ENCODE measurements around the gene CYBC1. TPM values are rescaled to one million over a fixed set of nuclear protein-coding genes. Genes with fewer than 3 reads are reported as not detected.
A peak's percentile ranks its signal among the peaks of the same experiment; 100 is the strongest.

Gene CYBC1
- total RNA-seq, 2 experiments from 2014 or later = 301 to 323 TPM

DNA sequence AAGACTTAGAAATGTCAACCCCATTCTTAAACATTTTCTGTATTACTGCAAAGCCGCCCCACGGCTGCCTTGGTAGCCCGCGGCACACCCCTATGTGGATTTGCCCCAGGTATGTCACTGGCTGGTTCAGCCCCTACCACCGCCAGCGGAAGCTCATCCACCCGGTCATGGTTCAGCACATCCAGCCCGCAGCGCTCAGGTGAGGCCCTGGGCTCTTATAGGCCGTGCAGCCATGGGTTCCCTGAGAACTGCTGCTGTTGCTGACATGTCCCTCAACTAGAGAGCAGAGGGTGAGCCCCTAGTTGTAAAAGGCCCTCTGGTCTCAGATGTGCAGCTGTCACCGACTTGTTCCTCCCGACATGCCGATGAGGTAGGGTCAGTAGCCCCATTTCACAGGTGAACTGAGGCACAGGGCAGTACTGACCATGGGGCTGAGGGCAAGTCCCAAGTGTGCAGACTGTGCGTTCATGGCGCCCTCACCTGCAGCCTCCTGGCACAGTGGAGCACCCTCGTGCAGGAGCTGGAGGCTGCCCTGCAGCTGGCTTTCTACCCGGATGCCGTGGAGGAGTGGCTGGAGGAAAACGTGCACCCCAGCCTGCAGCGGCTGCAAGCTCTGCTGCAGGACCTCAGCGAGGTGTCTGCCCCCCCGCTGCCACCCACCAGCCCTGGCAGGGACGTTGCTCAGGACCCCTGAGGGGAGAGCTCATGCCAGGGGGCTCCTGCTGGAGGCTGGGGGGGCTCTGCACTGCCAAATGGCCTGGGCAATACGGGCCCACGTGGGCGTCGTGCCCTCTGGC is 8.7 kb downstream of the CYBC1 start:
- POLR2A ChIA-PET = interaction anchor here (0.6 to 1.2 kb wide), 3 partner anchors 12 to 59 kb away, joined by 3 read pairs; partner anchors contain the start of gene OGFOD3
- peaks cover 2% of the 10 kb centered on the region for H3K4me1 Mint-ChIP-seq
- no peak overlapping the region for H3K4me3 Mint-ChIP-seq
- peaks cover 3% of the 10 kb centered on the region for H3K36me3 Mint-ChIP-seq
- no peak overlapping the region for H3K27ac Mint-ChIP-seq
- H3K27me3 Mint-ChIP-seq = no peaks in the 10 kb centered on the region
- DNase-seq = no peak
- no peaks in the 10 kb centered on the region for H3K9me3 Mint-ChIP-seq
- ATAC-seq (ENCODE audit: low read depth) = no peak

GRCh38 chr17:82440991-82441627 is 9.4 kb downstream of the CYBC1 start:
- no peak overlapping the region for H3K4me3 Mint-ChIP-seq
- DNase-seq = no peak
- ATAC-seq (ENCODE audit: low read depth) = peak; percentile 5
- peaks cover 3% of the 10 kb centered on the region for H3K36me3 Mint-ChIP-seq
- H3K9me3 Mint-ChIP-seq = no peaks in the 10 kb centered on the region
- no peaks in the 10 kb centered on the region for H3K27me3 Mint-ChIP-seq
- H3K27ac Mint-ChIP-seq = peak overlapping the region; percentile 60
- POLR2A ChIA-PET = interaction anchor here (1.3 kb wide), 1 partner anchor 8 kb away, joined by 6 read pairs; no protein-coding TSS in a partner anchor
- H3K4me1 Mint-ChIP-seq = peaks cover 1% of the 10 kb centered on the region

- no peak overlapping the region for H3K4me3 Mint-ChIP-seq
- H3K27me3 Mint-ChIP-seq = no peaks in the 10 kb centered on the region
- no peaks in the 10 kb centered on the region for H3K9me3 Mint-ChIP-seq
- peaks cover 3% of the 10 kb centered on the region for H3K36me3 Mint-ChIP-seq
- POLR2A ChIA-PET = interaction anchor here (1.2 to 1.3 kb wide), 2 partner anchors 9 to 21 kb away, joined by 3 to 6 read pairs; no protein-coding TSS in a partner anchor
- DNase-seq = no peak
- H3K4me1 Mint-ChIP-seq = no peaks in the 10 kb centered on the region
- ATAC-seq (ENCODE audit: low read depth) = no peak
- H3K27ac Mint-ChIP-seq = peak overlapping the region; percentile 11
Measured at GRCh38 chr17:82440469-82440981, 10.0 kb downstream of the CYBC1 start.

- ATAC-seq (ENCODE audit: low read depth) (no peak), DNase-seq (no peak)
- peaks cover 3% of the 10 kb centered on the region for H3K36me3 Mint-ChIP-seq
- POLR2A ChIA-PET = interaction anchor here (1.2 to 1.3 kb wide), 2 partner anchors 9 to 20 kb away, joined by 3 to 6 read pairs; no protein-coding TSS in a partner anchor
- no peak overlapping the region for H3K27ac Mint-ChIP-seq
- no peak overlapping the region for H3K4me3 Mint-ChIP-seq
- H3K4me1 Mint-ChIP-seq = no peaks in the 10 kb centered on the region
- no peaks in the 10 kb centered on the region for H3K9me3 Mint-ChIP-seq
- H3K27me3 Mint-ChIP-seq = no peaks in the 10 kb centered on the region
Measured at GRCh38 chr17:82439829-82440365, 10.7 kb downstream of the CYBC1 start.

- Mint-ChIP-seq H3K4me1 (peaks cover 3% of the 10 kb centered on the region), H3K27ac (no peak overlapping the region), H3K36me3 (peaks cover 3% of the 10 kb centered on the region), H3K9me3 (no peaks in the 10 kb centered on the region), H3K27me3 (no peaks in the 10 kb centered on the region), H3K4me3 (no peak overlapping the region)
- ATAC-seq (ENCODE audit: low read depth) = no peak
- no peak for DNase-seq
- POLR2A ChIA-PET = interaction anchor here (1.2 to 2.3 kb wide), 3 partner anchors 10 to 20 kb away, joined by 3 to 11 read pairs (median 4); no protein-coding TSS in a partner anchor
Measured at GRCh38 chr17:82439194-82439828, 11.2 kb downstream of the CYBC1 start.

DNA sequence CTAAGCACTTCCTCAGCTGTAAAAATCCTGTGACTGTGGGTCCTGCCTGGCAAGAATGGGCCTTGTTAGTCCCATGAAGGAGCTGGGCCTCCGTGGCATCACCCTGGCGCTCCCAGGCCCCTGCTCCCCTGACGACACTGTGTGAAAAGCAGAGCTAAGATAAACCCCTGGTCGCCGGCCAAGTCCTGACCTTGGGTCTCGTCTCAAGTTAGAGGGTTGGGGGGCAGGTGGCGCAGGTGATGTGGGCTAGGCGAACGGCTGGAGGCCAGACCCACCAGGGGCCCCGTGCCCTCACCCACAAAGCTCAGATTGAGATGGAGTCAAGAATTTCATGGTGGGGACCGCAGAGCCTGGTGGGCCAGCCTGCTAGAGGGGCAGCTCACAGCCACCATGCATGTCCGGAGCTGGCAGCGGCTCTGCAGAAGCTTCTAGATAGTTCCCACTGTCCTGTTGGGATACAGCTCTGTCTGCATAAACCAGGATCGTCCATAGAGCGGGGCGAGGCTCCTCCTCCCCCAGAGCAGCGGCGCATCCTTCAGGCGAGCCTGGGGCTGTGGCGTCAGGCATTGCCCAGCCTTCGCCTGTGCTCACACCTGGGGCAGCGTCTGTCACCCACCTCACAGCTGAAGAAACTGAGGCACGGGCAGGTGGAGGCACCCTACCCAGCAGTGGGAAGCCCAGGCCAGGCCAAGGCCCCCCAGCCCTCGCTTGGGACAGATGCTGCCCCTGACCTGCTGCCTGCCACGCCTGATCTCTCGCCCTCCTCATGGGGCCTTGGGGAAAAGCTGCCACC is 12.0 kb downstream of the CYBC1 start:
- ATAC-seq (ENCODE audit: low read depth) = no peak
- POLR2A ChIA-PET = interaction anchor here (0.7 to 2.3 kb wide), 4 partner anchors 9 to 19 kb away, joined by 3 to 11 read pairs (median 4); no protein-coding TSS in a partner anchor
- no peaks in the 10 kb centered on the region for H3K9me3 Mint-ChIP-seq
- H3K36me3 Mint-ChIP-seq = peaks cover 3% of the 10 kb centered on the region
- H3K27me3 Mint-ChIP-seq = no peaks in the 10 kb centered on the region
- H3K4me1 Mint-ChIP-seq = peaks cover 3% of the 10 kb centered on the region
- H3K4me3 Mint-ChIP-seq = no peak overlapping the region
- no peak for DNase-seq
- no peak overlapping the region for H3K27ac Mint-ChIP-seq

DNA sequence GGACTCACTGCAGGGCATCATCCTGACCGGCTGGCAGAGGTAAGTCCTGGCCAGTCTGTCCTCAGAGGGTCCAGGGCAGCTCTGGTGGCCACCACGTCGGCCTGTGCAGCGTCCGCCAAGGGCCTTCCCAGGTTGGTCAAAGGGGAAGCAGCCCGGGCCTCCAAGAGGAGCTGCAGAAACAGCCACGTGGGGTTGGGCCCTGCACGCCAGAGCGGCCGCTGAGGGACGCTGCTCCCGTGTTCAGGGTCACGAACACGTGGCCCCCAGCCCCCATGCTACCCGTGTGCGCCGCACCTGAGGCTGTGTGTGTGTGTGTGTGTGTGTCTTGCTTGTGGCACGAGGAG is 13.3 kb downstream of the CYBC1 start:
- POLR2A ChIA-PET = interaction anchor here (2.3 kb wide), 1 partner anchor 12 kb away, joined by 11 read pairs; no protein-coding TSS in a partner anchor
- Mint-ChIP-seq H3K9me3 (no peaks in the 10 kb centered on the region), H3K4me1 (peaks cover 3% of the 10 kb centered on the region), H3K27ac (peak overlapping the region; percentile 38), H3K36me3 (no peaks in the 10 kb centered on the region), H3K4me3 (no peak overlapping the region), H3K27me3 (no peaks in the 10 kb centered on the region)
- no peak for DNase-seq
- ATAC-seq (ENCODE audit: low read depth) = no peak

- H3K27me3 Mint-ChIP-seq = no peaks in the 10 kb centered on the region
- peak overlapping the region; percentile 38 for H3K27ac Mint-ChIP-seq
- POLR2A ChIA-PET = interaction anchor here (0.6 to 1.4 kb wide), 2 partner anchors 9 to 13 kb away, joined by 3 to 4 read pairs; no protein-coding TSS in a partner anchor
- H3K9me3 Mint-ChIP-seq = no peaks in the 10 kb centered on the region
- H3K4me1 Mint-ChIP-seq = peaks cover 3% of the 10 kb centered on the region
- H3K4me3 Mint-ChIP-seq = no peak overlapping the region
- DNase-seq (no peak), ATAC-seq (ENCODE audit: low read depth) (no peak)
- H3K36me3 Mint-ChIP-seq = no peaks in the 10 kb centered on the region
Measured at GRCh38 chr17:82436601-82437324, 13.8 kb downstream of the CYBC1 start.

- POLR2A ChIA-PET = interaction anchor here (0.6 to 1.4 kb wide), 2 partner anchors 10 to 14 kb away, joined by 3 to 4 read pairs; no protein-coding TSS in a partner anchor
- H3K27ac Mint-ChIP-seq = no peak overlapping the region
- H3K9me3 Mint-ChIP-seq = no peaks in the 10 kb centered on the region
- H3K36me3 Mint-ChIP-seq = no peaks in the 10 kb centered on the region
- ATAC-seq (ENCODE audit: low read depth) = no peak
- peaks cover 3% of the 10 kb centered on the region for H3K4me1 Mint-ChIP-seq
- H3K27me3 Mint-ChIP-seq = no peaks in the 10 kb centered on the region
- DNase-seq = no peak
- no peak overlapping the region for H3K4me3 Mint-ChIP-seq
Measured at GRCh38 chr17:82435601-82436583, 14.7 kb downstream of the CYBC1 start.

DNA sequence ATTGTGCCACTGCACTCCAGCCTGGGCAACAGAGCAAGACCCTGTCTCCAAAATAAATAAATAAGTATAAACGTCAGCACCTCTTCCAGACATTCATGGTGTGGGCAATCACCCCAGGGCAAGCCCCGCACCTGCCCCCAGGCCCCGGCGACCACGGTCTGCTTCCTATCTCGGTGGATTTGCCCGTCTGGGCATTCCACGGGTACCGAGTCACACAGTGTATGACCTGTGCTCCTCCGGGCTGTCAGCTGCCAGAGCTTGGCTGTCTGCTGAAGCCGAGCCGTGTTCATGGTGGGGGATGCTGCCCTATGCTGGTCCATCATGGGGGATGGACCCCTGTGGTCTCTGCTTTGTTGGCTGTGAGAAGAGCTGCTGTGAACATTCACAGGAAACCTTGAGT is 15.4 kb downstream of the CYBC1 start:
- no peak for DNase-seq

DNA sequence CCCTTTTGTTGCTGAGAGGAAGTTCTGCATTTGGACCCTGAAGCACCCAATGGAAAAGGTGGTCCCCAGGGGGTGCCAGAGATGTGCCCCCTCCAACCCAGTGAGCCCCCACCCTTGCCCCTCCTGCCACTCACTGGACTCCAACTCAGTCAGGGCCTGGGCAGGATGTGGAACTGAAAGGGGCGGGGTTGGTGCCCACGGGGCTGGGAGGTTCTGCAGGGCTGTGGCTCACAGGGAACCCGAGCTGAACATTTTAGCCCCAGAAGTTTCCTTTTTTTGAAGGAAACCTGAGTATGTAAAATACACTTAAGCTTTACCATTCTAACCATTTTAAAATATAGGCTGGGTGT is 16.4 kb downstream of the CYBC1 start:
- Mint-ChIP-seq H3K4me3 (peak overlapping the region; percentile 47), H3K36me3 (peaks cover 11% of the 10 kb centered on the region), H3K27me3 (no peaks in the 10 kb centered on the region), H3K9me3 (no peaks in the 10 kb centered on the region), H3K4me1 (peaks cover 13% of the 10 kb centered on the region), H3K27ac (peak overlapping the region; percentile 70)
- POLR2A ChIA-PET = interaction anchor here (1.3 kb wide), 1 partner anchor 15 kb away, joined by 7 read pairs; no protein-coding TSS in a partner anchor
- ATAC-seq (ENCODE audit: low read depth) (peak; percentile 82), DNase-seq (peak; percentile 54)

More for the DNA sequence above, 15.4 kb downstream of the CYBC1 start:
- no peak for ATAC-seq (ENCODE audit: low read depth)
- peaks cover 4% of the 10 kb centered on the region for H3K4me1 Mint-ChIP-seq
- no peaks in the 10 kb centered on the region for H3K9me3 Mint-ChIP-seq
- H3K27ac Mint-ChIP-seq = peak overlapping the region; percentile 54
- peaks cover 2% of the 10 kb centered on the region for H3K36me3 Mint-ChIP-seq
- H3K4me3 Mint-ChIP-seq = no peak overlapping the region
- no peaks in the 10 kb centered on the region for H3K27me3 Mint-ChIP-seq
- POLR2A ChIA-PET = interaction anchor here (1.3 to 1.4 kb wide), 2 partner anchors 11 to 14 kb away, joined by 4 to 7 read pairs; no protein-coding TSS in a partner anchor
